Choroid plexus epithelial cell (primary cell): Measurements from ENCODE around the gene LRRC49.
A peak's percentile ranks its signal among the peaks of the same experiment; 100 is the strongest.
"Not testable (repeated sequence)": the region's sequence is repeated elsewhere in the genome, so short reads cannot be mapped to it uniquely, and the experiment has no call there.

Experiments used
- DNase-seq: peaks from one replicate; pipeline ENCODE4 v3.0.0-alpha.2; 2010; ENCODE audit warnings: low read depth
- H3K4me3 ChIP-seq: 2 replicates; pipeline ENCODE4 v1.5.1; 2011; ENCODE audit warnings: low read depth, mild to moderate bottlenecking, control low read depth, low read length, moderate library complexity
- TF ChIP-seq, protein P1 (sequence below): conservative IDR thresholded peaks from 2 replicates; pipeline ENCODE4 v1.5.1; 2011; ENCODE audit warnings: low read depth, mild to moderate bottlenecking, control low read depth, inconsistent platforms, low read length, moderate library complexity

LRRC49 gene

DNA sequence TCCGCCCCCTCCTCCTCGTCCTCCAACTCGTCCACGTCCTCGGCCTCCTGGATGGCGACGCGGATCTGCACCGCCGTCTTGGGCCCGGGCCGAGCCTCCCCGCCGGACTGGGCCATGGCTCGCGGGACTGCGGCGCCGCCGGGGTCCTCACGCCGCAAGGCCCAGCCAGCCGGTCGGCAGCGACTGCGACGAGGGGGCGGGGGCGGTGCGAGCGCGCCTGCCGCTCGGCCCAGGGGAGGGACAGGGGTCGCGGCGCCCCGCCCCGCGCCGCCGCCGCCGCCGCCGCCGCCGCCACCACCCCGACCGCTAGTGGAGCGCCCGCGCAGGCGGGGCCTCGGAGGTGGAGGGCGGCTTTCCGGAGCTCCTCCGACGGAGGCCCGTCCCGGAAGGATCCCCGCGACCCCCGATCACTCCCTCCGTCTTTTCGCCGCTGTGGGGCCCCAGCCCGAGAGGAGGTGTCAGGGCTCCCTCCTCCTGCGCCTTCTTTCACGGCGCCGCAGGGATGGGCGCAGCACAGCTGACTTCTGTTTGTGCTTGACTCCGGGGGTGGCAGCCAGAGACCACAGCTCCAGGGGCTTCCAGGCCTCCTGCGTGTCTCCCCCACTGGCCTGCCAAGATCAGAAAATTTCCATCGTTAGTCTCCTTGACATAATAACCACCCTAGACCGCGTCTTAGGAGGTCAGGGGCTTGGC is 38.5 kb upstream of the LRRC49 start, which contains the start of gene LARP6:
Gene LARP6 (minus strand): TSS at position 185 of the 693 bp plus-strand sequence. CDS start 69 bp downstream, at position 116.
- DNase-seq = peak; percentile 45
- H3K4me3 ChIP-seq = peak within 1 kb of the TSS; percentile 91
- TF ChIP-seq, protein P1, sequence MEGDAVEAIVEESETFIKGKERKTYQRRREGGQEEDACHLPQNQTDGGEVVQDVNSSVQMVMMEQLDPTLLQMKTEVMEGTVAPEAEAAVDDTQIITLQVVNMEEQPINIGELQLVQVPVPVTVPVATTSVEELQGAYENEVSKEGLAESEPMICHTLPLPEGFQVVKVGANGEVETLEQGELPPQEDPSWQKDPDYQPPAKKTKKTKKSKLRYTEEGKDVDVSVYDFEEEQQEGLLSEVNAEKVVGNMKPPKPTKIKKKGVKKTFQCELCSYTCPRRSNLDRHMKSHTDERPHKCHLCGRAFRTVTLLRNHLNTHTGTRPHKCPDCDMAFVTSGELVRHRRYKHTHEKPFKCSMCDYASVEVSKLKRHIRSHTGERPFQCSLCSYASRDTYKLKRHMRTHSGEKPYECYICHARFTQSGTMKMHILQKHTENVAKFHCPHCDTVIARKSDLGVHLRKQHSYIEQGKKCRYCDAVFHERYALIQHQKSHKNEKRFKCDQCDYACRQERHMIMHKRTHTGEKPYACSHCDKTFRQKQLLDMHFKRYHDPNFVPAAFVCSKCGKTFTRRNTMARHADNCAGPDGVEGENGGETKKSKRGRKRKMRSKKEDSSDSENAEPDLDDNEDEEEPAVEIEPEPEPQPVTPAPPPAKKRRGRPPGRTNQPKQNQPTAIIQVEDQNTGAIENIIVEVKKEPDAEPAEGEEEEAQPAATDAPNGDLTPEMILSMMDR = no peak

DNA sequence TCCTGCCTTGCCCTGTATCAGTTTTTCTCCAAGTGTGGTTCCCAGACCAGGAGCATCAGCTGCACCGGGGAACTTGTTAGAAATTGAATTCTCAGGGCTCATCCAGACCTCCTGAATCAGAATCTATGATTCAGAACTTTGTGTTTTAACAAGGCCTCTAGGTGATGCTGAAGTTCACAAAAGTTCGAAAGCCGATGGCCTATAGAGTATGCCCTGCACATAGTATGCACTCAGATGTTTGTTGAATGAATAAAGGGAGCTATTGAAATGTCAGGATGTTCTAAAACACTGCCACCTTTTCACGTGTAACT is 38.0 kb upstream of the LRRC49 start:
- peak overlapping the region; percentile 91 for H3K4me3 ChIP-seq

DNA sequence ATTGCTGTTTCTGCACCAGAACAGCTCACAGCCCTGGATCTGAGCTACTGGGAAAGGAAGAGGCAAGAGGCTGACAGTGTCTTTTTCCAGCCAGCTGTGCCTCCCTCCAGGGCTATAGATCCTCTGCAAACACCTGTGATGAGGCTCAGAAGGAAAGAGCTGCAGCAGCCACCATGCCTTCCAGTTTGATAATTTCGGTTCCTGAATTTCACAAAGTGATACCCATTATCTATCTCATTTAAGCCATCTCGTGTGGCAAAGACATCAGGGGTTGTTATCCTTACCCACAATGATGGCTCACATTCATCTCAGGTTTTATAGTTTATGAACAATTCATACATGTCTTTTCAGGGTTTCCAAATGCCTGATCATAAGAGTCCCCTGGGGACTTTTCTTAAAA is 36.9 kb upstream of the LRRC49 start:
- TF ChIP-seq, protein P1 = no peak
- H3K4me3 ChIP-seq = no peak overlapping the region
- DNase-seq = no peak

More for the DNA sequence above, 38.0 kb upstream of the LRRC49 start:
- DNase-seq = peak; percentile 72
- TF ChIP-seq, protein P1 = peak; percentile 30

DNA sequence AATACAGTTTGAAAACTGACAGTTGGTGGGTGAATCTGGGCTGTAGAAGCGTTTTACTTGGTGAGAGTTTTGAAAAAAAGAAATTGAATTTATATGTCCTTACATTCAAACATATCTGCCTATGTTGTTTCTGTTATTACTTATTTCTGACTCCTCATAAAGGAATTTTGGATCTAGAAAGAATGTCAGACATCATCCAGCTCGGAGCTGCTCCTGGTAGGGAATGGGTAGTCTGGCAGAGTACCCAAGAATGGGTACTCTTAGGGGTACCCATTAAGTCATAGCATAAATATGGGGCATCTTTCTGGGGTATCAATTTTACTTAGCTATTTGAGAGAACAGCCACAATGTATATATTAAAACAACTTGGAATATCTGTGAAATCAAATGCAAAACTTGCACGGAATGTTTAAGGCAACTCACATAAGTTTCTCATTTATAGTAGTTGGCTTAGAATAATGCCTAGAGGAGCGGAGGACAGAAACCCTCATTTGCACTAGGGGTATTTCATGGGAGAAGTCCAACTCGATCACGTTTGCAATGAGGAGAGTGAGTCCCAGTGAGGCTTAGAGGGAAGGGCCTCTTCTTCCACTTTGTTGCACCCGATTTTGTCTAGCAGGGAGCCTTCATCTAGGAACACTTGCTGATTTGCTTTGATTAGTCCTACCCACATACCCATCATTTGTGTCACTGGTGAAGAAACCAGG is 36.3 kb upstream of the LRRC49 start:
- peak overlapping the region; percentile 22 for H3K4me3 ChIP-seq

DNA sequence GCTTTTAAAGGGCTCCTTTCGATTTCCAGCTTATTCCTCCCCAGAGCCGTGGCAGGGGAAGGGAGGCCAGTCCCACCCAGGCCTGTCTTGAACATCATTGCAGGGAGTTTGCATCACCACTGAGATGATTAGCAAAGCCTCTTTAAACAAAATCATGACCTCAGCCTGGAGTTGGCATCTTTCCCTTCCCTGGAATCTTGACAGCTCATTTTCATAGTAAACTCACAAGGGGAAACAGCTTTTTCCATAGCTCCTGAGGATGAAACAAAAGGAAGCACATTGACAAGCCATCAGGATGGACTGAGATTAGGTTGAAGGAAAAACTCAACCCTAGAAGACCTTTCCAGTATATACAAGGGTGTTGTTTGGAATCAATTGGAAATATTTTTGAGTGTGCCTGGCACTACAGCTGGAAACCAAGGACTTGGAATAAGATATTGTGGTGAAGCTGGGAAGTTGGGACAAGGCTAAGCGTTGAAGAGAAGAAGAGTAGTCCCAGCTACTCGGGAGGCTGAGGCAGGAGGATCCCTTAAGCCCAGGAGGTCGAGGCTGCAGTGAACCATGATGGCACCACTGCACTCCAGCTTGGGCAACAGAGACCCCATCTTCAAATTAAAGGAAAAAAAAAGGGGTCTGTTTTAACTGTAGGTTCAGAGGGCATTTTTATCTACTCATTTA is 35.6 kb upstream of the LRRC49 start:
- peak; percentile 98 for DNase-seq
- TF ChIP-seq, protein P1 = no peak
- no peak overlapping the region for H3K4me3 ChIP-seq

More for the DNA sequence above, 36.3 kb upstream of the LRRC49 start:
- no peak for DNase-seq
- TF ChIP-seq, protein P1 = no peak

DNA sequence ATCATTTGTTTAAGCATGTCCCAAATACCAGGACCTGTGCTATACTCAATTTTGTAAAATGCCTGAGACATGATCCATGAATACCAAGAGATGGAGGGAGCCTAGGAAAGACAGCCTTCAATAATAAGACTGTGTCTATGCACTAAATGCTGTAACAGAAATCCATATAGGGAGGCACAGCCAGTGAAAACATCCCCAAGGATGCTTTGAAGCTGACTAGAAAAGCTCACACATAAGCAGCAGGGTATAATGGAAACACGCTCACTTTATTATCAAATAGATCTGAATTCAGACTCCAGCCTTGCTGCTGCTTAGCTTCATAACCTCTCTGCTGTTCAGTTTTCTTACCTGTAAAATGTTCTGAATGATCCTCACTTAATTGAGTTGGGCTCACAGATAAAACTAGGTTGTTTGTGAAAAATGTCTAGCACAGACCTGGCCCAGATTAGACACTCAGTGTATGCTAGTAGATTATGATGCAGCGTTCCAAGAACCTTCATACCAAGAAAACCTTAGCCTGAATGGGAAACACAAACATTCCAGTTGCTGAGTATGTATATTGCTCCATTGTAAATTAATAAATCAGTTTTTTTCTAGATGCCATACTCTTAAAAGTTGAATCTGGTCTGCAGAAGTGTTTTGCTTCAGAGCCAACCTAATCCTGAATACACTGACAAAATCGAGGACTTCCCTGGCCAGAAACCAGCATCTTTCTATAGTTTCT is 34.9 kb upstream of the LRRC49 start:
- TF ChIP-seq, protein P1 = no peak
- DNase-seq = peak; percentile 66
- no peak overlapping the region for H3K4me3 ChIP-seq

DNA sequence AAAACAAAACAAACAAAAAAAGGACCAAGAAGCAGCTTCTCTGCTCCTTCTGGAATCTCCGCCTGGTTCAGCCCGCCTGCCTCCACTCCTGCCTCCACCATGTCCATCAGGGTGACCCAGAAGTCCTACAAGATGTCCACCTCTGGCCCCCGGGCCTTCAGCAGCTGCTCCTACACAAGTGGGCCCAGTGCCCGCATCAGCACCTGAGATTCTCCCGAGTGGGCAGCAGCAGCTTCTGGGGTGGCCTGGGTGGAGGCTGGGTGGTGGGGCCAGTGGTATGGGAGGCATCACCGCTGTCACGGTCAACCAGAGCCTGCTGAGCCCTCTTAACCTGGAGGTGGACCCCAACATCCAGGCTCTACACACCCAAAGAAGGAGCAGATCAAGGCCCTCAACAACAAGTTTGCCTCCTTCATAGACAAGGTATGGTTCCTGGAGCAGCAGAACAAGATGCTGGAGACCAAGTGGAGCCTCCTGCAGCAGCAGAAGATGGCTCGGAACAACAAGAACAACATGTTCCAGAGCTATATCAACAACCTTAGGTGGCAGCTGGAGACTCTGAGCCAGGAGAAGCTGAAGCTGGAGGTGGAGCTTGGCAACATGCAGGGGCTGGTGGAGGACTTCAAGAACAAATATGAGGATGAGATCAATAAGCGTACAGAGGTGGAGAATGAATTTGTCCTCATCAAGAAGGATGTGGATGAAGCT is 33.9 kb upstream of the LRRC49 start:
- not testable (repeated sequence) for H3K4me3 ChIP-seq, DNase-seq
